Psoas muscle (tissue), 8 donors: ENCODE data around the gene PEPD. TPM values are rescaled to one million over a fixed set of nuclear protein-coding genes. Genes with fewer than 3 reads are reported as not detected.
A peak's percentile ranks its signal among the peaks of the same experiment; 100 is the strongest.

Experiments used
- ATAC-seq, 4 donors: fragments of 200-7000 bp; cut with Tn5 transposase; one replicate each; pipeline ENCODE4 v1.9.1; 2020; ENCODE audit warnings: moderate library complexity in 3 of 4, mild to moderate bottlenecking in 2 of 4
- DNase-seq, 2 donors: peaks; one replicate each; pipeline ENCODE4 v3.0.0-alpha.2; 2020
- H3K27ac ChIP-seq: fragments of 200-600 bp; one replicate; pipeline ENCODE4 v1.8.0; 2022
- H3K27me3 ChIP-seq, 3 donors: fragments of 200-600 bp in 1 of 3; one replicate each; pipeline versions ENCODE4 v1.6.1 to v1.8.0; 2013 to 2022; ENCODE audit warnings: low read length in 2 of 3, mild to moderate bottlenecking in 2 of 3, moderate library complexity in 1 of 3; ENCODE audit not compliant: insufficient read depth in 3 of 3
- H3K36me3 ChIP-seq, 2 donors: fragments of 200-600 bp in 1 of 2; one replicate each; pipeline versions ENCODE4 v1.6.1 to v1.8.0; 2013 to 2022; ENCODE audit warnings: low read depth in 1 of 2, mild to moderate bottlenecking in 1 of 2, moderate library complexity in 1 of 2; ENCODE audit not compliant: insufficient read depth in 1 of 2
- H3K4me1 ChIP-seq: fragments of 200-600 bp; one replicate; pipeline ENCODE4 v1.8.0; 2022
- H3K4me3 ChIP-seq: fragments of 200-600 bp; one replicate; pipeline ENCODE4 v1.8.0; 2022; ENCODE audit warnings: mild to moderate bottlenecking
- H3K9me3 ChIP-seq: fragments of 200-600 bp; one replicate; pipeline ENCODE4 v1.8.0; 2022
- WGBS, 3 donors: extraction: QIAGEN DNeasy Blood & Tissue Kit; methylation state at CpG; one replicate each; pipeline versions ENCODE4 v1.1.6 to v1.1.7; 2013; 5-methylcytosine and 5-hydroxymethylcytosine counted together
- intact Hi-C, 2 donors: fragments of 100-400 bp; cut with DNase I; formaldehyde crosslinking; loops; one replicate each; pipeline versions ENCODE4 v1.11.0 to v1.14.2; 2022
- polyA plus RNA-seq, 3 donors: library from polyadenylated mRNA; stranded (reverse); fragments of 200-250 nt; gene quantifications; one replicate each; pipeline ENCODE4 v1.2.3, GENCODE V29; 2013
- total RNA-seq, 4 donors: library from RNA; stranded (reverse); fragmentation: NEBNext Ultra II Directional in 2 of 4; extraction: Animal tissue kit (Norgen Biotek cat#: 25700) in 2 of 4; gene quantifications; one replicate each; pipeline versions ENCODE4 v1.2.1 to v1.2.4, GENCODE V29; 2021 to 2023
- TF ChIP-seq, protein P1 (sequence below): fragments of 200-600 bp; IDR thresholded peaks from one replicate; pipeline ENCODE4 v1.8.0; 2022; ENCODE audit warnings: antibody characterized with exemption
- donor health status: healthy with polysubstance abuse.
- donor health status: DM: no; HTN: no; CAD: no; lungs with moderate emphysema.
- donor health status: Bipolar disorder and iron deficiency.
- donor health status: healthy.
- donor health status: DM: yes; HTN: yes; CAD: no.
- donor health status: DM: no; HTN: no; CAD: no.
- donor health status: DM: no; HTN: no; CAD: no.
- donor health status: DM: yes; HTN: yes; CAD: no.

Gene PEPD
- total and polyA plus RNA-seq, 7 donors, result 26.3 to 40.2 (median 35.1) TPM

DNA sequence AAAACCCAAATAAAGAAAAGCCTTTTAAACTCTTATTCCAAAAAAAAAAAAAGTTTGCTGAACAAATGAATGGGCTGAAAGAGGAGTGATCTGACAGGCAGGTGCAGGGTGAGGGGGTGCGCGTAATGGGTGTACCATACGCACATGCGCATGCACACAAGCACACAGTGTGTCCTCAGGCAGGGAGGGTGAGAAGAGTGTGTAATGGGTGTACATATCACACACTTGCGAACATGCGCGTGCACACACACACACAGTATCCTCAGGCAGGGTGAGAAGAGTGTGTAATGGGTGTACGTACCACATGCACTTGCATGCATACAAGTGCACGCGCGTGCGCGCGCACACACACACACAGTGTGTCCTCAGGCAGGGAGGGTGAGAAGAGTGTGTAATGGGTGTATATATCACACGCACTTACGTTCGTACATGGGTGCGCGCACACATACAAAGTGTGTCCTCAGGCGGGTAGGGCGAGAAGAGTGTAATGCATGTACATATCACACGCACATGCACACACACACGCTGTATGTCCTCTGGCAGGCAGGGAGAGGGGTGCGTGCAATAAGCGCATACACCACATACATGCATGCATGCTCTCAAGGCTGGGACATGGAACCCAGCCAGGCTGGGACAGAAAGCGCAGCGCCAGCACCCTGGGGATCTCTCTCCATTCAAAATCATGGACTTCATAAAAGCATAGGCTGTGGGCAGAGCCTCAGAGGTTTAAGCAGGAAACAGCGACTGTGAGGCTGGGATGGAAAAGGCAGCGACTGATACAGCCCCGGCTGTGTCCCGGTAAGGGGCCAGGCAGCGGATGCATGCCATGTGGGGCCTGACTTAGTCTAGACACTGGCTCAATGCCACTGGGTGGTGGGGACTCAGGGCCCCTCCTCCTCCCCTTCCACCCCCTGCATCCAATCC, 77.7 kb downstream of the PEPD start:
- Histone ChIP-seq H3K36me3 (peaks cover 0 to 3% of the 10 kb centered on the region in 2 donors), H3K4me1 (no peaks in the 10 kb centered on the region), H3K27ac (no peak overlapping the region), H3K27me3 (no peaks in the 10 kb centered on the region), H3K4me3 (no peak overlapping the region), H3K9me3 (no peaks in the 10 kb centered on the region)
- intact Hi-C loops, result no loop called here
- peak in 1 of 2 donors; percentile 23 for DNase-seq
- no peak for ATAC-seq
- WGBS, 3 donors, result 90 to 96% (median 94%) methylated on average over 31 to 32 of the region's 32 CpGs
- TF ChIP-seq, protein P1, sequence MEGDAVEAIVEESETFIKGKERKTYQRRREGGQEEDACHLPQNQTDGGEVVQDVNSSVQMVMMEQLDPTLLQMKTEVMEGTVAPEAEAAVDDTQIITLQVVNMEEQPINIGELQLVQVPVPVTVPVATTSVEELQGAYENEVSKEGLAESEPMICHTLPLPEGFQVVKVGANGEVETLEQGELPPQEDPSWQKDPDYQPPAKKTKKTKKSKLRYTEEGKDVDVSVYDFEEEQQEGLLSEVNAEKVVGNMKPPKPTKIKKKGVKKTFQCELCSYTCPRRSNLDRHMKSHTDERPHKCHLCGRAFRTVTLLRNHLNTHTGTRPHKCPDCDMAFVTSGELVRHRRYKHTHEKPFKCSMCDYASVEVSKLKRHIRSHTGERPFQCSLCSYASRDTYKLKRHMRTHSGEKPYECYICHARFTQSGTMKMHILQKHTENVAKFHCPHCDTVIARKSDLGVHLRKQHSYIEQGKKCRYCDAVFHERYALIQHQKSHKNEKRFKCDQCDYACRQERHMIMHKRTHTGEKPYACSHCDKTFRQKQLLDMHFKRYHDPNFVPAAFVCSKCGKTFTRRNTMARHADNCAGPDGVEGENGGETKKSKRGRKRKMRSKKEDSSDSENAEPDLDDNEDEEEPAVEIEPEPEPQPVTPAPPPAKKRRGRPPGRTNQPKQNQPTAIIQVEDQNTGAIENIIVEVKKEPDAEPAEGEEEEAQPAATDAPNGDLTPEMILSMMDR, result no peak

DNA sequence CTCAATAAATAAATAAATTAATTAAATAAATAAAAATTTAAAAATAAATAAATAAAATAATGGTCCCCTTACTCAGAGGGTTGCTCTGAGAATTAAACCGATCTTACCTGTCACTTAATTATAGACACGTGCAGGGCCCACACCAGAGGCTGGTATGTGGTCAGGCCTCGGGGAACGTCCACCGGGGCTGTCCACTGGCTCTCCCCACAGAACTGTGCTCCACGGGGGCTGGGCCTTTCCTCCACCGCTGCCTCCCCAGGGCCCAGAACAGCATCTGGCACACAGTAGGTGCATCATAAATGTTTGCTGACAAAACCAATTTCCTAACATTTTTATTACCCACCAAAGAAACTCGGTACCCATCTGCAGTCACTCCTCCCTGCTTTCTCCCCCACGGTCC, 78.9 kb downstream of the PEPD start:
- ATAC-seq (no peak), DNase-seq (peak in 1 of 2 donors; percentile 38)
- 94 to 98% (median 95%) methylated on average over 9 of the region's 9 CpGs for WGBS, 3 donors
- H3K27ac ChIP-seq, result no peak overlapping the region
- H3K36me3 ChIP-seq, result no peaks in the 10 kb centered on the region
- no peaks in the 10 kb centered on the region for H3K27me3 ChIP-seq
- intact Hi-C loops, result no loop called here
- no peaks in the 10 kb centered on the region for H3K9me3 ChIP-seq
- H3K4me1 ChIP-seq, result peaks cover 2% of the 10 kb centered on the region
- TF ChIP-seq, protein P1, result no peak
- H3K4me3 ChIP-seq, result no peak overlapping the region

DNA sequence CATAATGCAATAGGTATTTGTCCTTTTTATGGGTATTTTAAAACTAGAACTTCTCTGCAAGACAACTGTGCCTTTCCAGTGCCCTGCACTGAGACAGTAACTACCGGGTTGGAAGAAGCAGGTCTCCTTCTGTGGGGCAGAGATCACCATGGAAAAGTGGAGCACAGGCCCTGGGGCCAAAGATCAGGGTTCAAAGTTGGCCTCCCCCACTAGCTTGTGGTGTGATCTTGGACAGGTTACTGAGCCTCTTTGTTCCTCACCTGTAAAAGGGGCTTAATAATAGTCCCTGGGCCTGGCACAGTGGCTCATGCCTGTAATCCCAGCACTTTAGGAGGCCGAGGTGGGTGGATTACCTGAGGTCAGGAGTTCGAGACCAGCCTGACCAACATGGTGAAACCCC, 79.8 kb downstream of the PEPD start:
- DNase-seq (no peak), ATAC-seq (no peak)
- Histone ChIP-seq H3K9me3 (no peaks in the 10 kb centered on the region), H3K4me3 (no peak overlapping the region), H3K4me1 (peaks cover 3% of the 10 kb centered on the region), H3K36me3 (no peaks in the 10 kb centered on the region), H3K27me3 (no peaks in the 10 kb centered on the region), H3K27ac (no peak overlapping the region)
- TF ChIP-seq, protein P1, result no peak
- WGBS, 3 donors, result 90 to 94% (median 92%) methylated on average over 3 of the region's 3 CpGs
- intact Hi-C loops, result no loop called here

DNA sequence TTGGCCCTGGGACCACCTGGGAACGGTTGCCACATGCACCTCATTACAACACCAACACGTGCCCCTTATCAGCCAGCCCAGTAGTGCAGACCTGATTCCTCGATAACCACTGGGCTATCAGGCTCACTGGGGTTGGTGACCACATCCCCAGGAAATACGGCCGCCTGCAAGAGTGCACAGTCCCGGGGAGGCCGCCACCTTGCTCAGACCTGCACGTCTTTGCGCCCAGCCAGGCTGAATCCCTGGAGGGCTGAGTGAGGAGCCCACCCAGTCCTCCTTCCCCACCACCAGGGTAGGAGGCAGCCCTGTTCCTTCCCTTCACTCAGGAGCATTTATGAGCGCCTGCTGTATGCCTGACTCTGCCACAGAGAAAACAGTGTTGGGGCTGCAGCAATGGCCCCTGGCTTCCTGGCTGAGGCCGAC, 80.3 kb downstream of the PEPD start:
- DNase-seq (peak in 1 of 2 donors; percentile 38), ATAC-seq (no peak)
- Histone ChIP-seq H3K9me3 (no peaks in the 10 kb centered on the region), H3K36me3 (no peaks in the 10 kb centered on the region), H3K4me1 (peaks cover 3% of the 10 kb centered on the region), H3K27me3 (no peaks in the 10 kb centered on the region), H3K4me3 (no peak overlapping the region), H3K27ac (no peak overlapping the region)
- TF ChIP-seq, protein P1, result no peak
- intact Hi-C loops, result no loop called here
- WGBS, 3 donors, result 90 to 93% (median 91%) methylated on average over 11 of the region's 11 CpGs
